ENCODE measurements around the gene AHCYL1. TPM values are rescaled to one million over a fixed set of nuclear protein-coding genes. Genes with fewer than 3 reads are reported as not detected.

Gene AHCYL1
- total and polyA plus RNA-seq, 2 donors (not counting 1 experiment from before 2014, with no cell fraction given), result 24.3 to 51.4 TPM

DNA sequence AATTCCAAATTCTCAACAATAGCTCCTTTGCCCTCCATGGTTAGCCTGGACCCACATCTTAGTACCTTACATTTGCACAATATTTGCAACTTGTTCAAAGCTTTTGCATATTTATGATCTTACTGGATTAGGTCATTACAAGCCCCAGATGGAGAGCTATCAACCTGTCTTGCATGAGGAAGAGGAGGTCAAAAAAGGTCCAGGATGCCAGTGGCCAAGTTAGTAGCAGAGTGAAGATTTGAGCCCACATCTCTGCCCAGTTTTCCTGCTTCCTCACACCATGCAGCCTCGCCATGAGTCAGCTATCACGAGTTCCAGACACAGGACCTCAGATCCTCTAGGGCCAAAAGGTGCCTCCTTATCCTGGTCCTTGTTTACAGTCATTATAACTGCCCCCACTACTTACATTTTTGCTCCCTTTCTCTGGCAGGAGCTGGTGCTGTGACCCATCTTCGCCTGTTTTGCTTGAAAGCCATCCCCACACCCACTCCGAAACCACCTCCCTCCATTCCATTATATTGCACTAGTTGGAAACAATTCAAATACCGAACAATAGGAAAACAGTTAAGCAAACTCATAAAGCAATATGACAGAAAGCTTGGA lies 5.0 kb upstream of the AHCYL1 start:
- ChIA-PET POLR2A (no interaction called here), CTCF (interaction anchor here (0.9 to 16.9 kb wide), 6 partner anchors 7 to 445 kb away, joined by 3 to 667 read pairs (median 10); no protein-coding TSS in a partner anchor)
- Histone ChIP-seq H3K27ac (ENCODE audit: low read length in 2 of 2) (no peak overlapping the region), H2AFZ (ENCODE audit: insufficient read depth, low read depth, low read length, poor library complexity, severe bottlenecking) (no peak overlapping the region), H3K79me2 (ENCODE audit: control insufficient read depth, insufficient read depth, low read length) (peaks cover under 1% of the 10 kb centered on the region), H3K27me3 (replicated peaks in 1 of 4; ENCODE audit: control extremely low read depth in 1 of 4, control insufficient read depth in 3 of 4, insufficient read depth in 4 of 4, low read length in 3 of 4) (peaks cover 0 to 12% (median 4%) of the 10 kb centered on the region in 4 experiments), H3K9me3 (ENCODE audit: control extremely low read depth in 1 of 3, control insufficient read depth in 2 of 3, insufficient read depth in 1 of 3, low read length in 2 of 3) (no peaks in the 10 kb centered on the region), H3K9ac (ENCODE audit: low read length) (no peak overlapping the region), H3K36me3 (replicated peaks in 1 of 2; ENCODE audit: control extremely low read depth in 1 of 2, control insufficient read depth in 1 of 2, extremely low read depth in 1 of 2, insufficient read depth in 2 of 2, low read length in 1 of 2) (no peaks in the 10 kb centered on the region), H3K4me2 (replicated peaks; ENCODE audit: low read depth, low read length, poor library complexity, severe bottlenecking) (no peak overlapping the region), H3K4me3 (ENCODE audit: control extremely low read depth in 1 of 5, extremely low read depth in 1 of 5, insufficient read depth in 1 of 5, low read depth in 2 of 5, low read length in 4 of 5) (no peak overlapping the region), H3K4me1 (ENCODE audit: control insufficient read depth in 2 of 2, insufficient read depth in 2 of 2, low read length in 2 of 2) (peaks cover 0 to 5% of the 10 kb centered on the region in 2 donors), H4K20me1 (ENCODE audit: control insufficient read depth, insufficient read depth, low read length, poor library complexity, severe bottlenecking) (no peaks in the 10 kb centered on the region)
- H3K4me1 Mint-ChIP-seq, result peaks cover 6% of the 10 kb centered on the region
- WGBS (ENCODE audit: insufficient coverage), result 71% methylated on average over 5 of the region's 5 CpGs
- H3K27ac Mint-ChIP-seq, result no peak overlapping the region
- H3K27me3 Mint-ChIP-seq, result peaks cover 15% of the 10 kb centered on the region
- H3K4me3 Mint-ChIP-seq, result no peak overlapping the region
- DNase-seq (no peak), ATAC-seq (ENCODE audit: low read depth) (no peak)
- TF ChIP-seq EZH2 (IDR thresholded peaks at IDR 0.05; ENCODE audit: borderline replicate concordance, insufficient read depth, low read depth, low read length, poor library complexity, severe bottlenecking), result no peak
- TF ChIP-seq, protein P1, sequence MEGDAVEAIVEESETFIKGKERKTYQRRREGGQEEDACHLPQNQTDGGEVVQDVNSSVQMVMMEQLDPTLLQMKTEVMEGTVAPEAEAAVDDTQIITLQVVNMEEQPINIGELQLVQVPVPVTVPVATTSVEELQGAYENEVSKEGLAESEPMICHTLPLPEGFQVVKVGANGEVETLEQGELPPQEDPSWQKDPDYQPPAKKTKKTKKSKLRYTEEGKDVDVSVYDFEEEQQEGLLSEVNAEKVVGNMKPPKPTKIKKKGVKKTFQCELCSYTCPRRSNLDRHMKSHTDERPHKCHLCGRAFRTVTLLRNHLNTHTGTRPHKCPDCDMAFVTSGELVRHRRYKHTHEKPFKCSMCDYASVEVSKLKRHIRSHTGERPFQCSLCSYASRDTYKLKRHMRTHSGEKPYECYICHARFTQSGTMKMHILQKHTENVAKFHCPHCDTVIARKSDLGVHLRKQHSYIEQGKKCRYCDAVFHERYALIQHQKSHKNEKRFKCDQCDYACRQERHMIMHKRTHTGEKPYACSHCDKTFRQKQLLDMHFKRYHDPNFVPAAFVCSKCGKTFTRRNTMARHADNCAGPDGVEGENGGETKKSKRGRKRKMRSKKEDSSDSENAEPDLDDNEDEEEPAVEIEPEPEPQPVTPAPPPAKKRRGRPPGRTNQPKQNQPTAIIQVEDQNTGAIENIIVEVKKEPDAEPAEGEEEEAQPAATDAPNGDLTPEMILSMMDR (IDR thresholded peaks at IDR 0.05), result no peak
- intact Hi-C loops (cut with micrococcal nuclease), result no loop called here
- H3K9me3 Mint-ChIP-seq (ENCODE audit: insufficient read depth), result no peaks in the 10 kb centered on the region

GRCh38 chr1:109980324-109981003 lies 4.1 kb upstream of the AHCYL1 start:
- H3K4me1 Mint-ChIP-seq, result peaks cover 11% of the 10 kb centered on the region
- DNase-seq (no peak), ATAC-seq (ENCODE audit: low read depth) (no peak)
- Histone ChIP-seq H3K9ac (ENCODE audit: low read length) (no peak overlapping the region), H2AFZ (ENCODE audit: insufficient read depth, low read depth, low read length, poor library complexity, severe bottlenecking) (no peak overlapping the region), H3K4me1 (ENCODE audit: control insufficient read depth in 2 of 2, insufficient read depth in 2 of 2, low read length in 2 of 2) (peaks cover 3 to 9% of the 10 kb centered on the region in 2 donors), H3K9me3 (ENCODE audit: control extremely low read depth in 1 of 3, control insufficient read depth in 2 of 3, insufficient read depth in 1 of 3, low read length in 2 of 3) (no peaks in the 10 kb centered on the region), H4K20me1 (ENCODE audit: control insufficient read depth, insufficient read depth, low read length, poor library complexity, severe bottlenecking) (peaks cover 3% of the 10 kb centered on the region), H3K27me3 (replicated peaks in 1 of 4; ENCODE audit: control extremely low read depth in 1 of 4, control insufficient read depth in 3 of 4, insufficient read depth in 4 of 4, low read length in 3 of 4) (peaks cover 0 to 12% (median 4%) of the 10 kb centered on the region in 4 experiments), H3K4me3 (ENCODE audit: control extremely low read depth in 1 of 5, extremely low read depth in 1 of 5, insufficient read depth in 1 of 5, low read depth in 2 of 5, low read length in 4 of 5) (no peak overlapping the region), H3K36me3 (replicated peaks in 1 of 2; ENCODE audit: control extremely low read depth in 1 of 2, control insufficient read depth in 1 of 2, extremely low read depth in 1 of 2, insufficient read depth in 2 of 2, low read length in 1 of 2) (no peaks in the 10 kb centered on the region), H3K79me2 (ENCODE audit: control insufficient read depth, insufficient read depth, low read length) (peaks cover 9% of the 10 kb centered on the region), H3K4me2 (replicated peaks; ENCODE audit: low read depth, low read length, poor library complexity, severe bottlenecking) (no peak overlapping the region), H3K27ac (ENCODE audit: low read length in 2 of 2) (no peak overlapping the region)
- H3K4me3 Mint-ChIP-seq, result no peak overlapping the region
- WGBS (ENCODE audit: insufficient coverage), result 75% methylated on average over 6 of the region's 6 CpGs
- POLR2A ChIA-PET, result no interaction called here
- H3K27ac Mint-ChIP-seq, result no peak overlapping the region
- intact Hi-C loops (cut with micrococcal nuclease), result no loop called here
- TF ChIP-seq, protein P1 (IDR thresholded peaks at IDR 0.05), result no peak
- no peak for TF ChIP-seq EZH2 (IDR thresholded peaks at IDR 0.05; ENCODE audit: borderline replicate concordance, insufficient read depth, low read depth, low read length, poor library complexity, severe bottlenecking)
- CTCF ChIA-PET, result interaction anchor here (0.9 to 16.9 kb wide), 8 partner anchors 8 to 435 kb away, joined by 3 to 667 read pairs (median 6); no protein-coding TSS in a partner anchor
- H3K27me3 Mint-ChIP-seq, result peaks cover 15% of the 10 kb centered on the region
- H3K9me3 Mint-ChIP-seq (ENCODE audit: insufficient read depth), result no peaks in the 10 kb centered on the region

Data from B cell (primary cell).